ENCODE results near the gene CNTN6.

CNTN6 gene

GRCh38 chr3:1172644-1173043 lies 79.8 kb downstream of the CNTN6 start:
- DNase-seq (ENCODE audit: low read depth, low spot score) = no peak

DNA sequence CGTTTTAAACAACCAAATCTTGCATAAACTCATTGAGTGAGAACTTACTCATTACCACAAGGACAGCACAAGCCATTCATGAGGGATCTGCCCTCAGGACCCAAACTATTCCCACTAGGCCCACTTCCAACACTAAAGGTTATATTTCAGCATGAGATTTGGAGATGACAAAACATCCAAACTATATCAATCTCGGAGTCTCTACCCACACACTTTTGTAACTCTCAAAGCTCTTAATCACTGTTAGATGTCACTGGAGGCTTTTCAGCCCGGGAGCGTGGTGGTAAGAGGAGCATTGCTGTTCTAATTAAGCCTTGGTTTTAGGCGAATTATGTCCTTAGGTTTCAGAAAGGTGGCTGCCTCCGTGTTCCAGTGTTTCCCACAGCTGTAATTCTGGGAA lies 86.3 kb downstream of the CNTN6 start:
- DNase-seq (ENCODE audit: low read depth, low spot score) = no peak

DNA sequence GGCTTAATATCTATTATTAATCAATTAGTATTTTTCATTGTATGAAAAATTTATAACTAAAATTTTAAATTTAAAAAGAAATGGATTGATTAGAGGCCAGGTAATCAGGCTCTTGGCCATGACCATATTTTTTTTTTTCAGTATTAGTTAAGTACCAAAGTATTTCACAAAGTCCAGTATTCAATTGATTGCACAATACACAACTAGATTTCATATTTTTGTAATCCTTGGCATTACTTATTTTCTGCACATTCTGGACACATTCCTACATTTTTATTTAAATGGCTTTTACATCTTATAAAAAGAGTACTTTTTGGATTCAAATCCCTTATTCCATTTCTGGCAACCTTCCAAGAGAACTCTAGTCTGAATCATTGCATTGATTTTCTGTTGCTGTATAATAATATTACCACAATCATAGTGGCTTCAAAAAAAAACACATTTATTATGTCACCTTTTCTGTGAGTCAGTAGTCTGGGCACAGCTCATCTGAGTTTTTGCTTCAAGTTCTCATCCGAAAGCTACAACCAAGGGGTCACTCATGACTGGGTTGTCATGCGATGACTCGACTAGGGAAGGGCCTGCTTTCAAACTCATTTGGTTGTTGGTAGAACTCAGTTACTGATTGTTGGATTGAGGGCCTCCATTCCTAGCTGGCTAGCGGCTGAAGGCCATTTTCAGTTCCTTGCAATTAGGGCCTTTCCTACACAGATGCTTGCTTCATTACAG lies 90.7 kb downstream of the CNTN6 start:
- DNase-seq (ENCODE audit: low read depth, low spot score) = no peak

GRCh38 chr3:1190569-1190968 lies 97.7 kb downstream of the CNTN6 start:
- DNase-seq (ENCODE audit: low read depth, low spot score) = no peak

DNA sequence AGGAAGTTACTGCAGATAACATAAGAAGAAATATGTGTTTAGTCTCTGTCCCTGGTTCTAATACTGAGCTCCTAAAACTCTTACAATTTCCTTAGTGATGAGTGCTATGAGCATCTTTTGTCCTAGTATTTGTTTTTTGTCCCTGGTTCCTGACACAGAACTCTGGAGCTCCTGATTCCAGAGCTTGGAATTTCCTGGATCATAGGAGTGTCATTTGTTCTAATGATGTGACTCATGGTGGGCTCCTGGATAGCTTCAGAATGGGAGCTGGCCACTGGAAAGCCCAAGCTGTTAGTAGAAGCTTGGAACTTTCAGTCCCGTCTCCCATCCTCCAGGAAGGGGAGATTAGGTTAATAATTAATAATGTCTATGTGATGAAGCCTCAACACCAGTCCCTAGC lies 98.2 kb downstream of the CNTN6 start:
- DNase-seq (ENCODE audit: low read depth, low spot score) = no peak

DNA sequence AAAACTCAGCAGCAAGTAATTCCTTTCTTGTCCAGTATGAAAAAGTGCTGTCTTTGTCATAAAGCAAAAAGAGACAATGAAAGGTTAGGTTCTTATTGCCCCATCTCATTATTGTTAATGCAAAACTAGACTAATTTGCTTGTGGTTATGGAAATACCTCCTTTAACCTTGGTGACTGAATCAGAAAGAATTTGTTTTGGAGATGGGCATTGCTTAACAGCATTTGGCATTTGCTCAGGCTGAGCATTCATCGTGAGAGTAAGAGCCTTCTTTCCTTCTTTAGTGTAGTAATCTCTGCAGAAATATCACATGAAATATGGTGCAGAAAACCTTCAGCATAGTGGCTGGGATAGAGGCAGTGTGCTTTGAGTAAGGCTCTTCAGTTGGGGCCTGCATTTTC lies 103.1 kb downstream of the CNTN6 start:
- DNase-seq (ENCODE audit: low read depth, low spot score) = no peak

DNA sequence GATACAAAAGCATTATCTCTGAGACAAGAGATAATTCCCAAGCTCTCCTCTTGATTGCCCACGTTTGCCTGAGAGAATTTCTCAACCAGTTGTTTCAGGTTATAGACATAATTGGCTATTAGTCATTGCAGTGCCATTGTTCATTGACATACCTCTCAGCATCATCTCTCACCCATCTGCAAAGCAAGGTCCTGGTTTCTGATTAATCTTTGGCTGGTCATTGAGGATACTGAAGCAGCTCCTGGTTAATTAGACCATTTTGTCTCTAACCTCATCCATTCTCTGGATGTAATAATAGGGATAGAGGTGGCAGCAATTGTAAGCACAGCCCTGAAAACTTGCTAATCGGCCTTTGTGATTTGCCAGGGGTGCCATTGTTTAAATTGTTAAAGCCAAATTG lies 104.2 kb downstream of the CNTN6 start:
- no peak for DNase-seq (ENCODE audit: low read depth, low spot score)

- no peak for DNase-seq (ENCODE audit: low read depth, low spot score)
Observed at GRCh38 chr3:1200371-1200770, 107.5 kb downstream of the CNTN6 start.

DNA sequence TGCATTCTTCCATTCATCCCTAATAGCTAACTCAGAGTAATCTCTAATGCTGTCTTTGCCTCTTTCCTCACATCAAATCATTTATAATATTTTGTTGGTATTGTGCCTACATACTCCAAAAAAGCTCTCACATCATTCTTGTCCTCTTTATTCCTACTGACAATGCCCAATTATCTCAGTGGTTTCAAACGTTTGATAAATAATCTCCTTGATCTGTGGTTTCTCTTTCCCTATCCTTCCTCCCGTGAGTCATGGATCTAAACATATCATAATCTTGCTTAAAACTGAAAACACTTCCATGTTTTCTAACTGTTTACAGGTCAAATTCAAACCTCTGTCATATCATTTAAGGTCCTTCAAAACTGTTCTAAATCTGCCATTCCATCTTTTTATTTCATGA lies 115.1 kb downstream of the CNTN6 start:
- no peak for DNase-seq (ENCODE audit: low read depth, low spot score)

GRCh38 chr3:1214933-1215332 lies 122.1 kb downstream of the CNTN6 start:
- DNase-seq (ENCODE audit: low read depth, low spot score) = no peak

GRCh38 chr3:1216856-1217255 lies 124.0 kb downstream of the CNTN6 start:
- no peak for DNase-seq (ENCODE audit: low read depth, low spot score)

GRCh38 chr3:1227111-1227510 lies 134.3 kb downstream of the CNTN6 start:
- DNase-seq (ENCODE audit: low read depth, low spot score) = no peak

- DNase-seq (ENCODE audit: low read depth, low spot score) = no peak
Observed at GRCh38 chr3:1228289-1228688, 135.5 kb downstream of the CNTN6 start.

DNA sequence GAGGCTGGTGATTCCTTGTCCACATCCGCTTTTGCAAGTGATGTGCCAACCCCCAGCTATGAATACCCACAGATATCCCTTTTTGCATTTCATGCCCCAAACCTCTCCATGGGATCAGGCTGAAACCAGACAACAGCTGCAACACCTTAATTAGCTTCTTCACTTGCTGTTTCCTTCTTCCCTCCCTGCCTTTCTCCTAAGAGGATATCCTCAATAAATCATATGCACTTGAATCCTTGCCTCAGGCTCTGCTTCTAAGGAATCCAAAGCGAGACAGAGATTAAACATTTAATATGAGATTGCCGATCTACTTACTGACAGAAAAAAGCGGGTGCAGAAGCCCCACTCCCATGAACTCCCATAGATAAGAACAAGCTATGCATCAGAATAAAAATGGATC lies 138.1 kb downstream of the CNTN6 start:
- DNase-seq (ENCODE audit: low read depth, low spot score) = no peak

DNA sequence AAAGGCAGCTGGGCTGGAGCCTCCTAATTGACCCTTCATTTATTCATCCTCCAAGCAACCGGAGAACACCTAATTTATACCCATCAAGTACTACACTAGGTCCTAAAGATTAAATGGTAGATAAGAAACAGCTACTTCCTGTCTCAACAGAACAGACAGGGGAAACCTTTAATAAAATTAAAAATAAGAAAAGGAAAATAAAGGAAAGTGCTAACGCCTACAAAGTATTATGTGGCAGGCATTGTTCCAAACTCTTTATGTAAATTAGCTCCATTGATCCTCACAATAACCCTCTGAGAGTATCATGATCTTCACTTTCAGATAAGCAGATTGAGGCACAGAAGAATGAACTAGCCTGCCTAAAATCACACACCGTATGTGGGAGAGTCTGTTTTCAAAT lies 139.5 kb downstream of the CNTN6 start:
- DNase-seq (ENCODE audit: low read depth, low spot score) = no peak

DNA sequence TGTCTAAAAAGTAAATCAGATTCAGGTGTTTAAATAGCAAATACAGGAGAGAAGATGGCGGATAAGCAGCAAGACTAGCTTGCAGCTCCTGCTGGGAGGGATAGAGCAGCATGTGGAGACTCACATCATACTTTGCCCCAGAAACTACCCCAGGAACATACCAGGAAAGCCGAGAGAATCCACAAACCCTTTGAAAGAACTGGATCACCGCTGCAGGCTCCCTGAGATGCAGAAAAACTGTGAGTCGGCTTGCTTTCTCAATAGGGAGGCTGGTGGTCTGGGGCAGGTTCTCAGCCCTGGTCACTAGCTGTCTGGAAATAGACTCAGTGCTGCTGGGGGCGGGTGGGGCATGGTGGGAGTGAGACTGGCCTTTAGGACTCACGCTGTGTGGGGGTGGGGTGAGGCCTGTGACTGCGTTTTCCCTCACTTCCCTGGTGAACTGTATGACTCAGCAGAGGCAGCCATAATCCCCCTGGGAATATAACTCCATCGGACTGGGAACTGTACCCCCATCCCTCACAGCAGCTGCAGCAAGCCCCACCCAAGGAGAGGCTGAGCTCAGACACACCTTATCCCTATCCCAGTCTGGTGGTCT lies 142.8 kb downstream of the CNTN6 start:
- peak; percentile 81 for DNase-seq (ENCODE audit: low read depth, low spot score)

DNA sequence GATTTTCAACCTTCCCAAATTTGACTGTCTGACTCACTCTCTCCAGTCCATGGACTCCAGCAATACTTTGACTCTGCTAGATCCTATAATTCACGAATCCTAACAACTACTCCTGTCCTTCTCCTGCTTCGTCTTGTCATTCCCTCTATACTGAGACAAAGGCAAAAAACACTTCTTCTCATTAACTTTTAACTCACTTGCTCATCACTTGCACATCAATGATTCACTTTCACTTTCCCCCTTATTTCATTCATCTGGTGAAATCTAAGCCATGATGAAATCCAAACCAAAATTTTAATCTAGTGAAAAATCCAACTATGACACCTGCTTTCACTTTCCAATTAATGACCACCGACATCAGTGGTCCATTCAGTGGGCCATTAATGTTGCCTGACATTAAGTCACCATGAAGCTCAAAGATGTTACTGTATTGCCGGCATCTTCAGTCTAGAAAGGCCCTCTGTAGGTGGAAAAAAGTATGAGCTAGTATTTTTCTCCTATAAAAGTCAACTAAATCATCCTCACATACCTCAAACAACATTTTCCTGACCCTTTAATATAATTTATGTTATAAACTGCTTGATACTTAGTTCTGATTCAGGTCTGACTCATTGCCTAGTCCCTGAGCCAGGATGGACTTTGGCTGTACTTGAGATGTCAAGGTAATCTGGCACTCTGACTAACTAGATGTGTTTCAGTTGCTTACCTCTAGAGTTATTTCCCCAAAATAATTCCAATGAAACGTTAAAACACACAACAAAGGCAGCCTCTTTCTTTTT lies 158.6 kb downstream of the CNTN6 start:
- no peak for DNase-seq (ENCODE audit: low read depth, low spot score)

DNA sequence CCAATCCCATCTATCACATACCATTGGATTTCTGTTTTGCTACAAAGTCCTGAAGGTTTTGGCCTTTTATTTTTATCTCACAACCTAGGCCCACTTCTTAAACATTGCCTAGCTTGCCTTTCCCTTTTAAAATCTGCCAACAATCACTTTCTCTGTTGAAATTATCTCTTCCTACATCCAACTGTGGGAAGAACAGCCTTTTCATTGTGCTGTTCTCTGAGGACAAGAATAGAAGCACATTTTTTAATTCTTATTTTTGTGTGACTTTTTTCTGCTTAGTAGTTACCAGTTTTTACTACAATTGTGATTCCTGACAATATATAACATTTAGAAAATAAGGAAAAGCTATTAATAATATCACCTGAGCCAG lies 159.2 kb downstream of the CNTN6 start:
- no peak for DNase-seq (ENCODE audit: low read depth, low spot score)

GRCh38 chr3:1262246-1262645 lies 169.4 kb downstream of the CNTN6 start:
- no peak for DNase-seq (ENCODE audit: low read depth, low spot score)

DNA sequence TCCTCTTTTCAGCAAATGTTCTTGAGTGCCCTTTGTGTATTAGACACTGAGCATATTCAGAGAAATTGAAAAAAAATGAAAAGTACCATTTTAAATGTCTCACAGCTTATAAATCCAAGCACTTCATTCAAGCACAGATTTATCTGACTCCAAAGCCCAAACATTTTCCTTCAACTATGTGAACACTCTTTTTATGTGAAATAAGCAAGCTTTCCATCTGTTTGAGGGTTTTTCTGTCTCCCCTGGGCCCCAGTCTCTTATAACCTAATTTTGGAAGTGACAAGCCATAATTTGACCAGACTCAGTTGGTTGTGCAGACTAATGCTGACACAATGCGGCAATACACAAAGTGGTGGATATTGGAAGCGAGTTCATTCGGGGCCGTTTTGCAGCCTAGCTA lies 170.3 kb downstream of the CNTN6 start:
- no peak for DNase-seq (ENCODE audit: low read depth, low spot score)

GRCh38 chr3:1269808-1270207 lies 177.0 kb downstream of the CNTN6 start:
- no peak for DNase-seq (ENCODE audit: low read depth, low spot score)

DNA sequence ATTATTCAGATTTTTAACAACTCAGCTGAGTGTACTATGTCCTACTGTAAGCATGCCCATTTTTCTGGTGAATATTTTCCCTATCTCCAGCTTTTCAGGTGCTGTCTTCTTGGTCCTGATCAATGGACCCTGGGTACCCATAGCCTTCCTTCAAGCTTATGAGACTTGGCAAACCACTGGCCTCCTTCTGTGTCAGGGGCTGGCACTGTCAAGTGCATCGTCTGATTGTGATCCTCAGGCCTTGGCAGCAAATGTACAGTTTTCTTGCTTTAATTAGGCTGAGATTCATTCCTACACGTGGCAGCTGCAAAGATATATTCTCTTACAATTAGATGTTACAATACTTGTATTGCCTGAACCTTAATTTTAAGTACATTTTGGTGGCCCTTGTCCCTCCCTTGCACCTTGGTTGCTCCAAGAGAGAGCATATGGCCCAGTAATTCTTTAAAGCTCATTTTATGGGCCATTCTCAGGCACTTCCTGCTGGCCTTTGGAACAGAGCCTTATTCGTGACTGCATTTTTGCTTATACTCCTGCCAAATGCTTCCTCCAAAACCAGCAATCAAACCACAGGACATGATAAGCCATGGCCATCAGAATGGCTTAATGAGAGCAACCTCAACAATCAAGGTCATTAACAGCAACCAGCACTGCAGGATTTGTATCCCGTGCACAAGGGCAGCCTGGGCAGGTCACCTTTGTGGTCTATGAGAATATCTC lies 179.9 kb downstream of the CNTN6 start:
- DNase-seq (ENCODE audit: low read depth, low spot score) = no peak
